Activated CD8-positive, alpha-beta T cell treated with anti-CD3 and anti-CD28 coated beads for 36 hours (primary cell): Measurements from ENCODE around the gene TUT1. TPM values are rescaled to one million over a fixed set of nuclear protein-coding genes. Genes with fewer than 3 reads are reported as not detected.
A peak's percentile ranks its signal among the peaks of the same experiment; 100 is the strongest.

Experiments used
- ATAC-seq: fragments of 200-7000 bp; cut with Tn5 transposase; one replicate; pipeline ENCODE4 v1.10.0; 2021; ENCODE audit warnings: mild to moderate bottlenecking, moderate library complexity
- CTCF ChIA-PET: fragments of 350-600 bp; sonication (Branson Sonifier 250); formaldehyde crosslinking; loops from one replicate; lab custom pipeline; 2021; ENCODE audit warnings: antibody characterized with exemption; lab: Charles Lee
- POLR2A ChIA-PET: fragments of 350-600 bp; sonication (Branson Sonifier 250); formaldehyde crosslinking; loops from one replicate; lab custom pipeline; 2021; ENCODE audit warnings: antibody characterized with exemption; lab: Charles Lee
- DNase-seq: peaks from one replicate; pipeline ENCODE4 v3.0.0-alpha.2; 2020
- H3K27ac Mint-ChIP-seq: one replicate; pipeline ENCODE4 v1.8.0; 2021; ENCODE audit warnings: mild to moderate bottlenecking, mixed read lengths
- H3K27me3 Mint-ChIP-seq: one replicate; pipeline ENCODE4 v1.8.0; 2021; ENCODE audit warnings: mixed read lengths
- H3K36me3 Mint-ChIP-seq: one replicate; pipeline ENCODE4 v1.8.0; 2021; ENCODE audit warnings: low read depth, mixed read lengths
- H3K4me1 Mint-ChIP-seq: one replicate; pipeline ENCODE4 v1.8.0; 2021; ENCODE audit warnings: low read depth, mixed read lengths
- H3K4me3 Mint-ChIP-seq: one replicate; pipeline ENCODE4 v1.8.0; 2021; ENCODE audit warnings: mild to moderate bottlenecking, moderate library complexity, mixed read lengths
- H3K9me3 Mint-ChIP-seq: one replicate; pipeline ENCODE4 v1.8.0; 2021; ENCODE audit warnings: mixed read lengths
- CTCF ChIP-seq: fragments of 200-600 bp; IDR thresholded peaks from one replicate; pipeline ENCODE4 v1.8.0; 2022; ENCODE audit warnings: antibody characterized with exemption, mild to moderate bottlenecking
- intact Hi-C: fragments of 100-400 bp; cut with micrococcal nuclease; formaldehyde crosslinking; loops from one replicate; pipeline ENCODE4 v1.10.0; 2022
- microRNA-seq: library from miRNA; unstranded; fragments of <30 nt; microRNA quantifications from one replicate; pipeline ENCODE4 v1.2.0, GENCODE V29; 2022; ENCODE audit warnings: borderline microRNAs expressed, borderline replicate concordance
- total RNA-seq, 2 experiments: library from RNA; stranded (reverse); gene quantifications; one replicate each; pipeline ENCODE4 v1.2.3, GENCODE V29; 2021

The TUT1 gene
- total RNA-seq, 2 experiments from 2014 or later, result 34.4 to 38.0 TPM

- no peak for TF ChIP-seq CTCF
- H3K27ac Mint-ChIP-seq, result no peak overlapping the region
- H3K9me3 Mint-ChIP-seq, result no peaks in the 10 kb centered on the region
- no peaks in the 10 kb centered on the region for H3K27me3 Mint-ChIP-seq
- no peak overlapping the region for H3K4me3 Mint-ChIP-seq
- ATAC-seq (no peak), DNase-seq (no peak)
- H3K36me3 Mint-ChIP-seq, result peaks cover 4% of the 10 kb centered on the region
- H3K4me1 Mint-ChIP-seq, result peaks cover 21% of the 10 kb centered on the region
- intact Hi-C loops, result no loop called here
- POLR2A ChIA-PET, result no interaction called here
- CTCF ChIA-PET, result interaction anchor here (10.6 kb wide), 1 partner anchor 111 kb away, joined by 186 read pairs; the partner anchor contains the start of gene SCGB1A1
Measured at GRCh38 chr11:62535802-62536201, 55.5 kb downstream of the TUT1 start.

- Mint-ChIP-seq H3K36me3 (peaks cover 4% of the 10 kb centered on the region), H3K27me3 (no peaks in the 10 kb centered on the region), H3K4me1 (peaks cover 20% of the 10 kb centered on the region), H3K27ac (no peak overlapping the region), H3K9me3 (no peaks in the 10 kb centered on the region), H3K4me3 (no peak overlapping the region)
- ChIA-PET POLR2A (no interaction called here), CTCF (interaction anchor here (1.1 to 1.2 kb wide), 2 partner anchors 8 to 110 kb away, joined by 4 to 8 read pairs; no protein-coding TSS in a partner anchor)
- TF ChIP-seq CTCF, result no peak
- ATAC-seq, result no peak
- no peak for DNase-seq
- intact Hi-C loops, result no loop called here
Measured at GRCh38 chr11:62534779-62535545, 56.4 kb downstream of the TUT1 start.

- Mint-ChIP-seq H3K27me3 (no peaks in the 10 kb centered on the region), H3K4me1 (peaks cover 4% of the 10 kb centered on the region), H3K27ac (peak overlapping the region; percentile 28), H3K9me3 (no peaks in the 10 kb centered on the region), H3K36me3 (peaks cover 4% of the 10 kb centered on the region), H3K4me3 (no peak overlapping the region)
- DNase-seq (no peak), ATAC-seq (no peak)
- POLR2A ChIA-PET, result no interaction called here
- TF ChIP-seq CTCF, result no peak
- CTCF ChIA-PET, result no interaction called here
- intact Hi-C loops, result no loop called here
Measured at GRCh38 chr11:62532096-62532495, 59.2 kb downstream of the TUT1 start.

Small RNAs within 50 kb of the gene (microRNA-seq; reads per million reads assigned to microRNA genes)
- gene MIR6747, result 0.91 reads per million

Other genes with a start within 250 kb of the TUT1 start
- gene SCGB1A1, start 172.5 kb downstream of the TUT1 start, total RNA-seq, result not detected
- gene AHNAK, start 44.7 kb downstream of the TUT1 start, total RNA-seq, result 10 to 100 TPM; 41.1 to 43.0 TPM
- 1,000 to 10,000 TPM; 1,925 to 1,979 TPM for gene EEF1G, start 17.6 kb downstream of the TUT1 start, total RNA-seq
- 100 to 1,000 TPM; 159 to 164 TPM for gene MTA2, start 10.3 kb upstream of the TUT1 start, total RNA-seq
- 100 to 1,000 TPM; 115 to 120 TPM for gene EML3, start 21.3 kb upstream of the TUT1 start, total RNA-seq
- 1 to 10 TPM in 1 of 2 experiments, under 1 TPM in 1; 0.79 to 1.1 TPM for gene ROM1, start 21.7 kb upstream of the TUT1 start, total RNA-seq
- 10 to 100 TPM; 59.1 to 61.4 TPM for gene B3GAT3, start 30.5 kb upstream of the TUT1 start, total RNA-seq
- 100 to 1,000 TPM; 205 to 217 TPM for gene GANAB, start 55.1 kb upstream of the TUT1 start, total RNA-seq
- gene INTS5, start 61.8 kb upstream of the TUT1 start, total RNA-seq, result 10 to 100 TPM; 30.3 to 31.5 TPM
- 100 to 1,000 TPM; 108 TPM for gene C11orf98, start 73.7 kb upstream of the TUT1 start, total RNA-seq
- 10 to 100 TPM; 37.1 to 43.6 TPM for gene CSKMT, start 73.8 kb upstream of the TUT1 start, total RNA-seq
- 1 to 10 TPM; 4.7 TPM for gene UQCC3, start 80.2 kb upstream of the TUT1 start, total RNA-seq
- gene LBHD1, start 80.7 kb upstream of the TUT1 start, total RNA-seq, result 10 to 100 TPM; 12.0 to 12.9 TPM
- 100 to 1,000 TPM; 104 to 120 TPM for gene UBXN1, start 87.5 kb upstream of the TUT1 start, total RNA-seq
- not detected for gene LRRN4CL, start 98.0 kb upstream of the TUT1 start, total RNA-seq
- gene BSCL2, start 115.9 kb upstream of the TUT1 start, total RNA-seq, result 10 to 100 TPM; 22.1 to 24.1 TPM
- gene GNG3, start 116.2 kb upstream of the TUT1 start, total RNA-seq, result not detected
- gene HNRNPUL2, start 135.9 kb upstream of the TUT1 start, total RNA-seq, result 10 to 100 TPM; 54.9 to 58.6 TPM
- gene TTC9C, start 137.0 kb upstream of the TUT1 start, total RNA-seq, result 10 to 100 TPM; 33.7 to 37.9 TPM
- gene ZBTB3, start 162.6 kb upstream of the TUT1 start, total RNA-seq, result 10 to 100 TPM in 1 of 2 experiments, 1 to 10 TPM in 1; 9.8 to 11.8 TPM
- gene POLR2G, start 170.1 kb upstream of the TUT1 start, total RNA-seq, result 100 to 1,000 TPM; 109 to 111 TPM
- gene TAF6L, start 179.9 kb upstream of the TUT1 start, total RNA-seq, result 10 to 100 TPM; 13.7 to 16.7 TPM
- 10 to 100 TPM; 18.6 to 19.5 TPM for gene TMEM179B, start 195.9 kb upstream of the TUT1 start, total RNA-seq
- gene TMEM223, start 200.5 kb upstream of the TUT1 start, total RNA-seq, result 10 to 100 TPM; 12.3 to 12.7 TPM
- gene NXF1, start 213.9 kb upstream of the TUT1 start, total RNA-seq, result 10 to 100 TPM; 80.9 to 90.0 TPM
- gene STX5, start 240.5 kb upstream of the TUT1 start, total RNA-seq, result 10 to 100 TPM; 22.0 to 22.8 TPM
- gene TEX54, start 241.3 kb upstream of the TUT1 start, total RNA-seq, result not detected
- gene WDR74, start 248.1 kb upstream of the TUT1 start, total RNA-seq, result 10 to 100 TPM; 96.5 to 99.3 TPM